ENCODE data around the gene PCGF2. TPM values are rescaled to one million over a fixed set of nuclear protein-coding genes. Genes with fewer than 3 reads are reported as not detected.

Gene PCGF2
- total RNA-seq, 2 experiments from 2014 or later: 12.8 to 47.3 TPM

DNA sequence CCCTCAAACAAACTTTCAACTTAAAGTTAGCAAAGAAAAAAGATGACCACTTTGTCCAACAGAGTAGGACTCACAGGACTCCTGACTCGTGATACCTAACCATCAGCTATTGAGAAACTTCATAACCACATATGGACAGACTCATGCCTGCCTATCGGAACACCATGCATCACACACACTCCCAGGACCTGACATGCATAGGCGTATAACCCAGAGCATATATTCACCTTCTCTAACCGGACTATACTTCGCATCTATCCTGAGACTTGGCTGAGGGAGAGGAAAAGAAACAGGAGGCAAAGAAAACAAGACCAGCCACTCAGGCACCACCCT lies 49.0 kb upstream of the PCGF2 start:
- no peak for TF ChIP-seq EZH2phosphoT487 (IDR thresholded peaks at IDR 0.05; ENCODE audit: borderline replicate concordance, low read depth, low read length)
- TF ChIP-seq, protein P1, sequence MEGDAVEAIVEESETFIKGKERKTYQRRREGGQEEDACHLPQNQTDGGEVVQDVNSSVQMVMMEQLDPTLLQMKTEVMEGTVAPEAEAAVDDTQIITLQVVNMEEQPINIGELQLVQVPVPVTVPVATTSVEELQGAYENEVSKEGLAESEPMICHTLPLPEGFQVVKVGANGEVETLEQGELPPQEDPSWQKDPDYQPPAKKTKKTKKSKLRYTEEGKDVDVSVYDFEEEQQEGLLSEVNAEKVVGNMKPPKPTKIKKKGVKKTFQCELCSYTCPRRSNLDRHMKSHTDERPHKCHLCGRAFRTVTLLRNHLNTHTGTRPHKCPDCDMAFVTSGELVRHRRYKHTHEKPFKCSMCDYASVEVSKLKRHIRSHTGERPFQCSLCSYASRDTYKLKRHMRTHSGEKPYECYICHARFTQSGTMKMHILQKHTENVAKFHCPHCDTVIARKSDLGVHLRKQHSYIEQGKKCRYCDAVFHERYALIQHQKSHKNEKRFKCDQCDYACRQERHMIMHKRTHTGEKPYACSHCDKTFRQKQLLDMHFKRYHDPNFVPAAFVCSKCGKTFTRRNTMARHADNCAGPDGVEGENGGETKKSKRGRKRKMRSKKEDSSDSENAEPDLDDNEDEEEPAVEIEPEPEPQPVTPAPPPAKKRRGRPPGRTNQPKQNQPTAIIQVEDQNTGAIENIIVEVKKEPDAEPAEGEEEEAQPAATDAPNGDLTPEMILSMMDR (conservative IDR thresholded peaks at IDR 0.05; ENCODE audit: low read length): no peak
- Histone ChIP-seq H3K79me2 (ENCODE audit: insufficient read depth, low read depth, low read length) (peaks cover 42% of the 10 kb centered on the region), H2AFZ (ENCODE audit: low read length) (no peak overlapping the region), H3K27ac (ENCODE audit: low read depth, low read length, poor library complexity, severe bottlenecking) (no peak overlapping the region), H3K9me2 (ENCODE audit: insufficient read depth, low read length) (no peaks in the 10 kb centered on the region), H3K4me3 (ENCODE audit: low read depth, low read length, poor library complexity, severe bottlenecking) (no peak overlapping the region), H3K9me3 (ENCODE audit: low read length) (no peaks in the 10 kb centered on the region), H3K4me1 (ENCODE audit: insufficient read depth, low read length, poor library complexity, severe bottlenecking) (peaks cover 21% of the 10 kb centered on the region), H4K20me1 (ENCODE audit: insufficient read depth, low read length) (no peaks in the 10 kb centered on the region), H3K36me3 (ENCODE audit: insufficient read depth, low read length) (peaks cover 30% of the 10 kb centered on the region), H3K4me2 (ENCODE audit: low read length) (peak overlapping the region; percentile 98)
- no peak for DNase-seq (ENCODE audit: low spot score)
- intact Hi-C loops (cut with micrococcal nuclease; ENCODE audit: unreplicated experiment): no loop called here
- ChIA-PET POLR2A (no interaction called here), CTCF (ENCODE audit: unreplicated experiment) (no interaction called here)
- no TSS peak for BruUV-seq (replicated peaks)

DNA sequence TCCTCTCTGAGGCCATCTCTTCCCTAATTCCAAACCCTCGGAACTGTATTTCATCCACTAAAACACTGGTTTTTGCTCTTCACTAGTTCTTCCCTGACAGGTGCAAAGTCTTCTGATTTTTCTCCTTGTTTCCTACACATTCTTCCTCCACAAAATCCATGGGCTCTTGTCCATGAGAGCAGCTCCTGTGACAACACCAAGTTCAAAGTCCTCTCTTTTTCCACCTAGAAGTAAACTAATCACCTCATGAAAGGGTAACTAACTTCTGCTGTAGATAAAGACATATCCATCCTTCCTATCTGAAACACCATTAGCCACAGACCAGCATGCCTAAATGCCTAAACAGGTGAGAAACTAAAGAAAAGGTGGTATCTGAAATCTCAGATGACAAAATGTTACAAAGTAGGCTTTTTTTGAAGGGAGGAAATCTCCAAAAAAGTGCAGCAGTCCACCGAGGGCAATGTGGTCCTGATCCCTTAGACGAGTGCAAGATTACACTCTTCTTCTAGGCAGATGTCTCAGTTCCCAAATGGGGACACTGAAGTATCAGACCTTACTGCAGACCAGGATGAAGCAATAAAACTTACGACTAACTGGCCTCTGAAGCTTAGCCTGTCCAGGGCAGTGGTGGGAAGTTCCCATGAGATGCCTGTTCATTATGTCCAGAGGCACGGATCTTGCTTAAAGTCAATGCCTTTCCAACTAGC lies 48.5 kb upstream of the PCGF2 start:
- Histone ChIP-seq H4K20me1 (ENCODE audit: insufficient read depth, low read length) (no peaks in the 10 kb centered on the region), H3K9me3 (ENCODE audit: low read length) (no peaks in the 10 kb centered on the region), H3K36me3 (ENCODE audit: insufficient read depth, low read length) (peaks cover 25% of the 10 kb centered on the region), H3K4me1 (ENCODE audit: insufficient read depth, low read length, poor library complexity, severe bottlenecking) (peaks cover 21% of the 10 kb centered on the region), H3K4me2 (ENCODE audit: low read length) (peak overlapping the region; percentile 98; the same call in 1 of the 2 replicates), H3K79me2 (ENCODE audit: insufficient read depth, low read depth, low read length) (peaks cover 42% of the 10 kb centered on the region), H3K4me3 (ENCODE audit: low read depth, low read length, poor library complexity, severe bottlenecking) (no peak overlapping the region), H3K9me2 (ENCODE audit: insufficient read depth, low read length) (no peaks in the 10 kb centered on the region), H3K27ac (ENCODE audit: low read depth, low read length, poor library complexity, severe bottlenecking) (no peak overlapping the region), H2AFZ (ENCODE audit: low read length) (no peak overlapping the region)
- TF ChIP-seq, protein P1 (conservative IDR thresholded peaks at IDR 0.05; ENCODE audit: low read length): no peak
- no peak for TF ChIP-seq EZH2phosphoT487 (IDR thresholded peaks at IDR 0.05; ENCODE audit: borderline replicate concordance, low read depth, low read length)
- BruUV-seq (replicated peaks): no TSS peak
- ChIA-PET POLR2A (no interaction called here), CTCF (ENCODE audit: unreplicated experiment) (no interaction called here)
- intact Hi-C loops (cut with micrococcal nuclease; ENCODE audit: unreplicated experiment): no loop called here
- DNase-seq (ENCODE audit: low spot score): no peak

DNA sequence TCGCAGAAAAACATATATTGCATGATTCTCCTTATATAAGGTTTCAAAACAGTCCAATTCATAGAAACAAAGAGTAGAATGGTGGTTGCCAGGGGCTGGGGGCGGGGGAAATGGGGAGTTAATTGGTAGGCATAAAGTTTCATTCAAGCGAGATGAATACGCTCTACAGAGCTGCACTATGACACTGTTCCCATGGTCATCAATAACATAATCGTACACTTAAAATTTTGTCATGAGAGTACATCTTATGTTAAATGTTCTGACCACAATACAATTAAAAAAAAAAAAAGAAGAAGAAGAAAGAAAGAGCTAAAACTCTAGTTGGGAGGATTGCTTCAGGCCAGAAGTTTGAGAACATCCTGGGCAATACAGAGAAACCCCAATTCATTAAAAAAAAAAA lies 46.1 kb upstream of the PCGF2 start:
- peaks cover 38% of the 10 kb centered on the region for H3K79me2 ChIP-seq (ENCODE audit: insufficient read depth, low read depth, low read length)
- H3K9me3 ChIP-seq (ENCODE audit: low read length): no peaks in the 10 kb centered on the region
- intact Hi-C loops (cut with micrococcal nuclease; ENCODE audit: unreplicated experiment): no loop called here
- no peak overlapping the region for H3K4me2 ChIP-seq (ENCODE audit: low read length)
- no peak for DNase-seq (ENCODE audit: low spot score)
- no TSS peak for BruUV-seq (replicated peaks)
- no peak overlapping the region for H2AFZ ChIP-seq (ENCODE audit: low read length)
- no peak overlapping the region for H3K27ac ChIP-seq (ENCODE audit: low read depth, low read length, poor library complexity, severe bottlenecking)
- TF ChIP-seq EZH2phosphoT487 (IDR thresholded peaks at IDR 0.05; ENCODE audit: borderline replicate concordance, low read depth, low read length): no peak
- TF ChIP-seq, protein P1 (conservative IDR thresholded peaks at IDR 0.05; ENCODE audit: low read length): no peak
- H3K36me3 ChIP-seq (ENCODE audit: insufficient read depth, low read length): peaks cover 17% of the 10 kb centered on the region
- H3K9me2 ChIP-seq (ENCODE audit: insufficient read depth, low read length): no peaks in the 10 kb centered on the region
- no peaks in the 10 kb centered on the region for H4K20me1 ChIP-seq (ENCODE audit: insufficient read depth, low read length)
- CTCF ChIA-PET (ENCODE audit: unreplicated experiment): interaction anchor here (0.6 kb wide), 2 partner anchors 89 to 128 kb away, joined by 3 read pairs; no protein-coding TSS in a partner anchor
- POLR2A ChIA-PET: interaction anchor here (0.6 to 1.0 kb wide), 5 partner anchors 13 to 144 kb away, joined by 3 to 5 read pairs (median 3); partner anchors contain the start of gene EPOP
- peaks cover 15% of the 10 kb centered on the region for H3K4me1 ChIP-seq (ENCODE audit: insufficient read depth, low read length, poor library complexity, severe bottlenecking)
- no peak overlapping the region for H3K4me3 ChIP-seq (ENCODE audit: low read depth, low read length, poor library complexity, severe bottlenecking)
